ENCODE measurements around the gene METTL14.

Gene METTL14

GRCh38 chr4:118759481-118759880 lies 74.3 kb downstream of the METTL14 start:
- no peak for DNase-seq (ENCODE audit: low read depth)

GRCh38 chr4:118760092-118760491 lies 74.9 kb downstream of the METTL14 start:
- DNase-seq (ENCODE audit: low read depth) = no peak

GRCh38 chr4:118760493-118760892 lies 75.3 kb downstream of the METTL14 start:
- no peak for DNase-seq (ENCODE audit: low read depth)

- no peak for DNase-seq (ENCODE audit: low read depth)
Measured at GRCh38 chr4:118761397-118762016, 76.3 kb downstream of the METTL14 start.

- DNase-seq (ENCODE audit: low read depth) = no peak
Measured at GRCh38 chr4:118762155-118762554, 77.0 kb downstream of the METTL14 start.

- no peak for DNase-seq (ENCODE audit: low read depth)
Measured at GRCh38 chr4:118762730-118763477, 77.7 kb downstream of the METTL14 start.

All from GM04503 (cell line).